HG03025 (cell line): ENCODE data around the gene DRC3.
"Not testable (repeated sequence)": the region's sequence is repeated elsewhere in the genome, so short reads cannot be mapped to it uniquely, and the experiment has no call there.

ENCODE experiments used
- ATAC-seq: cut with Tn5 transposase; IDR thresholded peaks from one replicate; pipeline ENCODE4 v1.9.1; 2021; ENCODE audit warnings: mild to moderate bottlenecking, moderate library complexity; ENCODE audit not compliant: unreplicated experiment, low FRiP score

The DRC3 gene

GRCh38 chr17:17940441-17940911 lies 32.2 kb upstream of the DRC3 start:
- ATAC-seq, result no peak

GRCh38 chr17:17941015-17941414 lies 31.6 kb upstream of the DRC3 start:
- no peak for ATAC-seq

- no peak for ATAC-seq
Observed at GRCh38 chr17:17942846-17943245, 29.8 kb upstream of the DRC3 start.

- ATAC-seq, result no peak
Observed at GRCh38 chr17:17943281-17943984, 29.2 kb upstream of the DRC3 start.

GRCh38 chr17:17944242-17944641 lies 28.4 kb upstream of the DRC3 start:
- no peak for ATAC-seq

GRCh38 chr17:17944743-17945142 lies 27.9 kb upstream of the DRC3 start:
- no peak for ATAC-seq

GRCh38 chr17:17946093-17946492 lies 26.6 kb upstream of the DRC3 start:
- no peak for ATAC-seq

- ATAC-seq, result no peak
Observed at GRCh38 chr17:17947309-17947708, 25.4 kb upstream of the DRC3 start.

GRCh38 chr17:17947966-17948365 lies 24.7 kb upstream of the DRC3 start:
- ATAC-seq, result no peak

- ATAC-seq, result no peak
Observed at GRCh38 chr17:17950347-17950746, 22.3 kb upstream of the DRC3 start.

GRCh38 chr17:17950806-17951205 lies 21.9 kb upstream of the DRC3 start:
- no peak for ATAC-seq

GRCh38 chr17:17951524-17951923 lies 21.1 kb upstream of the DRC3 start:
- ATAC-seq, result no peak

GRCh38 chr17:17952691-17953090 lies 20.0 kb upstream of the DRC3 start:
- ATAC-seq, result no peak

- no peak for ATAC-seq
Observed at GRCh38 chr17:17954079-17954478, 18.6 kb upstream of the DRC3 start.

- ATAC-seq, result not testable (repeated sequence)
Observed at GRCh38 chr17:17955790-17956341, 16.8 kb upstream of the DRC3 start.

- ATAC-seq, result no peak
Observed at GRCh38 chr17:17957584-17957916, 15.1 kb upstream of the DRC3 start.

GRCh38 chr17:17958982-17959381 lies 13.7 kb upstream of the DRC3 start:
- ATAC-seq, result no peak

- ATAC-seq, result no peak
Observed at GRCh38 chr17:17959520-17960361, 12.9 kb upstream of the DRC3 start.

GRCh38 chr17:17960500-17961030 lies 12.1 kb upstream of the DRC3 start:
- ATAC-seq, result no peak

- no peak for ATAC-seq
Observed at GRCh38 chr17:17963066-17963465, 9.6 kb upstream of the DRC3 start.

- no peak for ATAC-seq
Observed at GRCh38 chr17:17963694-17964436, 8.8 kb upstream of the DRC3 start.
